ENCODE results near the gene LSM12.
A peak's percentile ranks its signal among the peaks of the same experiment; 100 is the strongest.
"Not testable (repeated sequence)": the region's sequence is repeated elsewhere in the genome, so short reads cannot be mapped to it uniquely, and the experiment has no call there.

Gene LSM12

GRCh38 chr17:44066204-44066930, at the start of gene LSM12:
LSM12 (minus strand) TSS chr17:44066671; CDS start chr17:44066587, 84 bp downstream.
- peak; percentile 89 for DNase-seq

DNA sequence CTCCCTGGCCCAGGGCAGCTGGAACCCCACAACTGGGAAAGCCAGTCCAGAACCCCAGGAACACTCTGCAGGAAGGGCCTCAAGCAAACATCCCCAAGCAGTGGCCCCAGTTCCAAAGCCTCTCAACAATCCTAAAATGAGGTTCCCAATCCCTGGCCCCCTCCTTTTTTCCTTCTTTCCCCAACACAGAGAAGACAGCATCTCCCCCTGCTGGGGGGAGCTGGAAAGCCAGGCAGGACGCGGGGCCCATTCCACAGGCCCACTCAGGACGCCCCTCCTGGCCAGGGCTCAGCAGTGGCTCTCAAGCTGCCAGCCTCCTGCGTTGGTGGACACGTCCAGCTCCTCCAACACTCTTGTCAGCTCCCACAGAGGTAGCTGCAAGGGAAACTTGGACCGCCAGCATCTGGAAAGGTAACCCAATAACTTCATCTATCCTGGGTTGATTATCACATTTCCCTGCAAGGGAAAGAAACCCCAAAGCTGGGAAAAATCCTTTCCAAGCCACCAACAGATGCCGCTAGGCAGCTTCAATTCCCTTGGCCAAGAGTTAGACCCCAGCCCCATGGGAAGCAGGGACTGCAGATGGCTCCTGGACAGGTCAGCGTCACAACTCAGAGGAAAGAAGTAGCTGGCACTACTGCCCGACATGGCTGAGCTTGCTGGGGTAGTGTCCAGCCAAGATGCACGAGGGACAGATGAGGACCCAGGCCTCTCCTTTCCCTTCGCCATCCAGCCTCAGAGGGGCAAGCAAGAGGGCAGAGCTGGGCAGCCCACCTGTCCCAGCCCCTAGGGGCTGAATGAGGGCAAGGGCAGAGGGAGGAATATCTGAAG, 49.3 kb upstream of the LSM12 start:
- peak; percentile 25 for DNase-seq

GRCh38 chr17:44113868-44114840, 47.7 kb upstream of the LSM12 start:
- no peak for DNase-seq

DNA sequence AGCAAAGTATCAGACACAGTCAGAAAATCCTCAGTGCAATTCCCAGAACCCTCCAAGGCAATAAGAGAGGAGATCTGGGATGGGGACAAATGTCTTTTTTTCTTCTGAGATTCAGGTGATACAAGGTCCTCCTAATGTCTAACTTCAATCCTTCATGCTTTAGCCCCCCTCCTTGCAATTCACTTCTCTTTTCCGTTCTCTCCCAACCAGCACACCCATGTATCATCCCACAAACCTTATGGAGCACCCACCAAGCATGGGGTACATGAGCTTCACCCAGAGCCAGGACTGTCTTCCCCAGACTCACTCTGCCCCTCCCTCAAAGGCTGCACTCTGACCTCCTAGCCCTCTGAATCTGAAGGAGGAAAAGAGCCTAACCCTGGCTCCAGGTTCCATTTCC, 46.9 kb upstream of the LSM12 start:
- no peak for DNase-seq

DNA sequence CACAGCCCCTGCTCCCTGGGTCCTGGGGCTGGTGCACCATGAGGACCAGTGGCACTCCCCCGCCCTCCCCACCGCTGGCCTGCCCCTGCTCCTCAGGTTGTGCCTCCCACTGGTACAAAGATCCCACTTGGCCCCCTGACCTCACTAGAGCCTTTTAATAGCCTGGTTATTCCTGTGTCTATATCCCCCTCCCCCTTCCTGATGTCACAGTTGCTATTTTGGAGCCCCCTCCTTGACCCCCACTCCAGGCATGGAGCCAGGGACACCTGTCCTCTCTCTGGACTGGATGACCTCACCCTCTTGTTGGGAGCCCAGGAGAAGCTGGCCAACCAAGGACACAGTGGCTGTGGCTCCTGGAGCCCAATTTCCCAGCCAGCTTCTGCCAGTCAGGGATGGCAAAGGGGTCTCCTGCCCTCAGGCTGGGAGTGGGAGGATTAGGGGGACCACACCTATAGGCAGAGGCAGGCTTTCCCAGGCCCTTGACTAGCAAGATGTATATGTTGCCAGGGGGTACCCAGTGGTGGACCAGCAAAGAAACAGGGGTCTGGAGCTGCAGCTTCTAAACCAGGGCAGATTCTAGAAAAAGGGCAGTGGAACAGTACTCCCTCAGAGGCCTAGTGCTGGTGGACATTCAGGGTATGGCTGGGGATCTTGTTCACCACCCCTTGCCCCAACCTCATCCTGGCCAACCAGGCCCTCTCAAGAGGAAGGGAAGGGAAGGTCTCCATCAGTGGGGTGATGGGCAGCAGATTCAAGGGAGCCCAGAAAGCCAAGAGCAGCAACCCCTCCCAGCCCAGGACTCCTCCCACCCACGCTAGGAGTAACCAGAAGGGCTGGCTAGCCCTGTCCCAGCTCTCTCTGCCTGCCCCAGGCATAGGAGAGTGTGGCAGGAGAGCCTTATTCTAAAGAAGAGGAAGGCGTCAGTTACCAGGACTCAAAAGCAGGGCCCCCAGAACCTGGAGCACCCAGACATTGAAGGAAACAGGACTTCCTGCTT, 46.1 kb upstream of the LSM12 start:
- DNase-seq = no peak

DNA sequence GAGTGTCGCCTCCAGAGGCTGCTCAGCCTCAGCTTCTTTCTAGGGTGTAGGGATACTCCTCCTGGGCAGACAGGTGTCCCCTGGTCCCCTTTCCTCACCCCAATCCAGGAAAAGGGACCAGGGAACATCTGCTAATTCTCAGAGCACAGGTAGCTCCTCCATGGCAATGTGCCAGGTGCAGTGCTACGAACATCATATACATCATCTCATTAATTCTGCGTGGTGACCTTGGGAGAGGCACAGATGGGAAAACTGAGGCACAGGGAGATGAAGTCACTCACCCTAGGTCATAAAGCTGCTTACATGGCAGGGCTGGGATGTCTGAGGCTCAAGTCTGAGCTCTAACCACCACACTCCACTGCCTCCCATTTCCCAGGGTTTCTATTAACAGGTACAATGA, 45.3 kb upstream of the LSM12 start:
- DNase-seq = no peak

DNA sequence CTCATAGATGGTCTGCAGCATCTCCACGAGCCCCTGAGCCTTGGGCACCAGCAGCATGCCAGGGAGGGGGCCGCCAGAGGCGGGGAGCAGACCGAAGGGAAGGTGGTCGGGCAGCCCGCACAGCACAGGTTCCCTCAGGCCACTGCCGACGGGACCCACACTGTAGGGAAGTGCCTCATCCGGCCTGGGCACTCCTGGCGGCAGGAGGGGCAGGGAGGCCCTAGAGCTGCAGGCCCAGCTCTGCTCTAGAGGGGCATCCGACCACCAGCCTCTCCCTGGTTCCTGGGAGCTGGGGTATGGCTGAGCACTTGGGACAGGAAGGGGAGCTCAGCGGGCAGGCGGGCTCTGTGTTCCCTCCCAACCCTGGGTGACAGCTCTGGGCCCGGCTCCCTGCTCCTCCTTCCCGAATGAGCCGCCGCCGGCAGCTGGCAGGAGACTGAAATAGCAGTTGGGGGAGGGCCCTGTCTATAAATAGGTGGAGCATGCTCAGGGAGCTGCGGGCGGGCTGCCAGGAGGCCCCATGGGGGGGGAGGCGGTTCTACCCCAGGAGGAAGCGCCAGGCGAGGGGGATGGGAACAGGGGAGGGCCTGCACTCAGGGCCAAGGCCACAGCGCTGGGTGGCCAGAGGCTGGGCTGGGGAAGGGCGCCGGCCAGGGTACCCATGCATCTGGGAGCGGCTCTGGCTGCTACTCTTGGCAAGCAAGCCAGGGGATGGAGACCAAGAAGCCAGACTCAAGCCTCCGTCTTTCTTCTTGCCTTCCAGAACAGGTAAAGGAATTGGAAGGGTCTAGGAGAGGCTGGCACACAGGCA, 44.6 kb upstream of the LSM12 start:
- DNase-seq = peak; percentile 79

DNA sequence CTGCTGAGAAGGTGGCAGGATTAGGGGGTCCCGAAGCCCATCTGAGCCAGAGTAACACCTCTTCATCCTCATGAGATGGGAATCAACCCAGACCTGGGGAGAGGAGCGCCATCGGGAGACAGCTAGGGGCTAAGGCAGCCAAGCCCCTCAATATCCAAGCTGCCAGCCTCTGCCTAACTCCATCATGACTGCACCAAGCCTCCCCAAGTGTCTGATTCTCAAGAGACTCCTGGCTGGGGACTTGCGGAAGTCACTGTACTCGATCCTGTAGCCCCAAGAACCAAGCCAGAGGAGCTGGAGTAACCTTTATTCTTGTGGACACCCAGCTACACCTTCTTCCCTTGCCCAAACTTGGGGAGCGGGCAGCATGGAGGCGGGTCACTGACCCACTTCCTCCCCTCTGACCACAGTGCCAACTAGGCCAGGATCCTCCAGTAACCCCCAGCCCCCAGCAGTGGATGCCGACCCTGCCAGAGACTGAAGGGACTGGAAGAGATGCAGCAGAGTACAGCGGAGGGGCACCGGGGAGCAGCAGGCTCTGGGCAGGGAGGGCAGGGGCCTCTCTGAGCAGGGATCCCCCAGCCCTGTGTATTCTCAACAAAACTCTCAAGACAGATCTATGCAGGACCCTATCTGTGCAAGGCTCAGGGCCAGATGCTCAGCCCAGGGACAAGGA, 43.7 kb upstream of the LSM12 start:
- no peak for DNase-seq

DNA sequence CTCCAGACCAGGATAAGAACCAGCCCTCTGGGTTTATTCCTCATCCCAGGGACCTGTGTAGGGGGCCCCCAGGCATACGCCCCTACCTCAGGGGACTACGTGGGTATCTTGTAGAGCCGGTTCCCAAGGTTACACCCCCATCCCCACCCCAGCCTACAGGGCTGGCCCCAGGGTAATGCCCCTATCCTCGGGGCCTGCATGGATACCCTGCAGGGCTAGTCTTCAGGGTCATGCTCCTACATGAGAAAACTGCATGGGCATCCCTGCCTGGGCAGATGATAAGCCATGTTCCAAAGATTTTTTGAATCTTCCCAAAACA, 42.8 kb upstream of the LSM12 start:
- DNase-seq = no peak

- DNase-seq = no peak
Measured at GRCh38 chr17:44108440-44109311, 42.2 kb upstream of the LSM12 start.

GRCh38 chr17:44106801-44107200, 40.3 kb upstream of the LSM12 start:
- no peak for DNase-seq

GRCh38 chr17:44105941-44106340, 39.5 kb upstream of the LSM12 start:
- DNase-seq = no peak

GRCh38 chr17:44105483-44105882, 39.0 kb upstream of the LSM12 start:
- DNase-seq = no peak

DNA sequence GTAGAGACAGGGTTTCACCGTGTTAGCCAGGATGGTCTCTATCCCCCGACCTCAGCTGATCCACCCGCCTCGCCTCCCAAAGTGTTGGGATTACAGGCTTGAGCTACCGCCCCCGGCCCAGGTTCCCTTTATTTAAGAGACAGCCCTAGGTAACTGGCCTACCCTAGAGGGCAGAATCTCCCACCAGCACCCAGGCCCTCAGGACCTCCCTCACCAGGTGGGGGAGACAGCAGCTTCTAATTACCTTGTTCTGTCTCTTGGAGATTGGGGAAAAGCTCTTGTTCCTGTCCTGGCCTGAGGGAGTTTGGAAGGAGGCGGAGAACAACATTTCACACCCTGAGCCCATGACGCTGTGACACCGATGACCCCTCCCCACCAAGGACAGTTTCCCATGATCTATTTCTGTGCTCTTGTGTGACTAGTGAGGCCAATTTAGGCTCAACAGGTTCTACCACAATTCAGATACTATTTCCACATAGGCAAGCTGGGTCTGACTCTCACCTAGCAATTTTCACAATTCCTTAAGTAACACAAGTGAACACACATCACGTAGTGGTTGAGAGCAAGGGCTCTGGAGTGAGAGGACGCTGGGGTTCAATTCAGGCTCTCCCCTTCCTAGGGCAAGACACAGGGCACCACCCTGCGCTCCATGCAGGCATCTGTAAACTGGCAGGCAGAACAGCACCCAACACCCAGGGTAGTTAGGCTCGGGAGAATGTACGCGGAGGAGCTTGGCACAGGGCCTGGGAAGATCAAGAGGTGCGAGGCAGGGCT, 36.6 kb upstream of the LSM12 start:
- DNase-seq = no peak

GRCh38 chr17:44101858-44102257, 35.4 kb upstream of the LSM12 start:
- DNase-seq = not testable (repeated sequence)

DNA sequence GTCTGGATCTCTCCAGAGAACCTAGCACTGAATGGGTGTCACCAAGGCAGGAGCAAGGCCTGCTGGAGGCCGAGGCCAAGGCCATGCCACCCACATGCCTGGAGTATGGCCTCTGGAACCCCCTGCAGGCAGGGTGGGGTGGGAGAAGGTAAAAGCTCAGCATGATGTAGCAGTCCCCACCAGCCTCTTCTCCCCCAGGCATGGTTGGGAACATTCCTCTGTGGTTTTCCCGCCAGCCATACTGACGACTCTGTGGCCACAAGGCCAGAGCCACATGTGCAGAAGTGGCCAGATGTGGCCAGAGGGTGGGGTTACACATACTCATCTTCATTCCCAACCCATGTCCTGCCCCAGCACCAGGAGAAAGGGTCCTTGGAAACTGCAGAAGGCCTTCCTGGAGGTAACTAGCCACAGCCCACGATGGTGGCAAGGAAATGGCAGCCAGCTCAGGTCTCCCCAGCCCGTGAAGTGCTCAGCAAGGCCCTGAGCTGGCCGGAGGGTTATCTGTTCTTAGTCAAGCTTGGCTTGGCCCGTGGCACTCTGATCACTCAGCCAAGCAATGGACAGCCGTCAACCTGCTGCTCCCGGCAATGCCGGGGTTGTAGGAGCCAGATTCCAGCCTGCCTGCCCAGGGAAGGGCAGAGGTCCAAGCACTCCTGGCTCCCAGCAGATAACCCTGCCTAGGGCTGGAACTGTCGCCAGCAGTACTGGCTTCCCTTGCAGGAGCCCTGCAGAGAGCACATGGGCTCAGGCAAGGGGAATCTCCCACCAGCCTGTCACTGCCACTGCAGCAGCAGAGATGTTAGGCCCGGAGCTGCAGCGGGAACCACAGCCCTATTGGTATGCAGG, 30.9 kb upstream of the LSM12 start:
- DNase-seq = no peak
